Smooth muscle cell (in vitro differentiated cells): ENCODE data around the gene TNNT2. TPM values are rescaled to one million over a fixed set of nuclear protein-coding genes. Genes with fewer than 3 reads are reported as not detected.

Experiments
- DNase-seq: peaks from one replicate; lab custom pipeline; 2025; ENCODE audit not compliant: unreplicated experiment; lab: John Stamatoyannopoulos, UW
- H2AFZ ChIP-seq: fragments of 200-600 bp; sonication (generic); 2 replicates; pipeline ENCODE4 v1.6.0; 2016; ENCODE audit warnings: antibody characterized with exemption, low read depth, mild to moderate bottlenecking
- H3F3A ChIP-seq: fragments of 200-600 bp; sonication (generic); 2 replicates; pipeline ENCODE4 v1.6.0; 2017; ENCODE audit warnings: antibody characterized with exemption, low read depth
- H3K27ac ChIP-seq: fragments of 200-600 bp; sonication (generic); 2 replicates; pipeline ENCODE4 v1.5.1; 2016; ENCODE audit warnings: low read depth, mild to moderate bottlenecking
- H3K27me3 ChIP-seq: fragments of 200-600 bp; sonication (generic); 2 replicates; pipeline ENCODE4 v1.6.1; 2016; ENCODE audit warnings: low read depth, mild to moderate bottlenecking
- H3K36me3 ChIP-seq: fragments of 200-600 bp; sonication (generic); 2 replicates; pipeline ENCODE4 v1.5.1; 2016; ENCODE audit warnings: low read depth
- H3K4me1 ChIP-seq: fragments of 200-600 bp; sonication (generic); 2 replicates; pipeline ENCODE4 v1.5.1; 2016; ENCODE audit warnings: low read depth
- H3K4me2 ChIP-seq: fragments of 200-600 bp; sonication (generic); 2 replicates; pipeline ENCODE4 v1.6.0; 2016; ENCODE audit warnings: mild to moderate bottlenecking
- H3K4me3 ChIP-seq: fragments of 200-600 bp; sonication (generic); 2 replicates; pipeline ENCODE4 v1.5.1; 2016; ENCODE audit warnings: mild to moderate bottlenecking
- H3K79me2 ChIP-seq: fragments of 200-600 bp; sonication (generic); 2 replicates; pipeline ENCODE4 v1.6.0; 2016; ENCODE audit warnings: low read depth, mild to moderate bottlenecking
- H3K9ac ChIP-seq: fragments of 200-600 bp; sonication (generic); 2 replicates; pipeline ENCODE4 v1.6.0; 2016; ENCODE audit warnings: low read depth
- H3K9me3 ChIP-seq: fragments of 200-600 bp; sonication (generic); replicated peaks from 2 replicates; pipeline ENCODE4 v1.5.1; 2016; ENCODE audit warnings: low read depth
- H4K20me1 ChIP-seq: fragments of 200-600 bp; sonication (generic); 2 replicates; pipeline ENCODE4 v1.6.0; 2016; ENCODE audit warnings: low read depth
- CTCF ChIP-seq: fragments of 200-600 bp; sonication (generic); IDR thresholded peaks from 2 replicates; pipeline ENCODE4 v1.5.1; 2017; ENCODE audit warnings: borderline replicate concordance, mild to moderate bottlenecking, antibody characterized with exemption; ENCODE audit not compliant: insufficient read depth, poor library complexity, severe bottlenecking
- WGBS: methylation state at CpG from one replicate; pipeline ENCODE4 v1.1.7; 2016; ENCODE audit warnings: low lambda C conversion rate; 5-methylcytosine and 5-hydroxymethylcytosine counted together
- polyA plus RNA-seq: library from polyadenylated mRNA; unstranded; fragments of >200 nt; fragmentation: Nextera tagmentation; extraction: Ambion mirVana; gene quantifications from 2 replicates; pipeline ENCODE4 v1.2.1, GENCODE V29; 2016
- total RNA-seq: library from RNA; depleted of rRNA; stranded (reverse); fragments of >200 nt; gene quantifications from 2 replicates; pipeline ENCODE4 v1.2.3, GENCODE V29; 2014

TNNT2 gene
- total and polyA plus RNA-seq, 2 experiments from 2014 or later: 4.4 to 6.5 TPM

GRCh38 chr1:201357636-201358348 lies 19.7 kb downstream of the TNNT2 start:
- Histone ChIP-seq H3K27ac (no peak overlapping the region), H3K4me1 (no peaks in the 10 kb centered on the region), H3K9me3 (no peaks in the 10 kb centered on the region), H3K4me2 (no peak overlapping the region), H3F3A (no peaks in the 10 kb centered on the region), H4K20me1 (no peaks in the 10 kb centered on the region), H3K27me3 (no peaks in the 10 kb centered on the region), H3K9ac (no peak overlapping the region), H2AFZ (no peak overlapping the region), H3K36me3 (no peaks in the 10 kb centered on the region), H3K4me3 (no peak overlapping the region), H3K79me2 (no peaks in the 10 kb centered on the region)
- TF ChIP-seq CTCF: no peak
- no peak for DNase-seq
- 90% methylated on average over 8 of the region's 10 CpGs for WGBS

GRCh38 chr1:201357211-201357610 lies 20.3 kb downstream of the TNNT2 start:
- WGBS: 95% methylated on average over 8 of the region's 8 CpGs
- TF ChIP-seq CTCF: no peak
- no peaks in the 10 kb centered on the region for H3K4me1 ChIP-seq
- H3K79me2 ChIP-seq: no peaks in the 10 kb centered on the region
- no peak overlapping the region for H3K9ac ChIP-seq
- no peak overlapping the region for H3K4me3 ChIP-seq
- H4K20me1 ChIP-seq: no peaks in the 10 kb centered on the region
- DNase-seq: no peak
- H3K9me3 ChIP-seq: no peaks in the 10 kb centered on the region
- H3F3A ChIP-seq: no peaks in the 10 kb centered on the region
- H3K27ac ChIP-seq: no peak overlapping the region
- H3K27me3 ChIP-seq: no peaks in the 10 kb centered on the region
- H2AFZ ChIP-seq: no peak overlapping the region
- no peaks in the 10 kb centered on the region for H3K36me3 ChIP-seq
- H3K4me2 ChIP-seq: no peak overlapping the region

DNA sequence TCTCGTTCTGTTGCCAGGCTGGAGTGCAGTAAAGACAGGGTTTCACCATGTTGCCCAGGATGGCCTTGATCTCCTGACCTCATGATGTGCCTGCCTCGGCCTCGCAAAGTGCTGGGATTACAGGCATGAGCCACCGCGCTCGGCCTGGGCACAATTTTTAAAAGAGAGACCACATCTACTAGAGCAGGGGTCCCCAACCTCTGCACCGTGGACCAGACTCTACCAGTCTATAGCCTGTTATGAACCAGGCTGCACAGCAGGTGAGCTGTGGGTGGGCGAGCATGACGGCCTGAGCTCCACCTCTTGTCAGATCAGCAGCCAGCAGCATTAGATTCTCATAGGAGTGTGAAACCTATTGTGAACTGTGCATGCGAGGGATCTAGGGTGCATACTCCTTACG lies 20.8 kb downstream of the TNNT2 start:
- no peaks in the 10 kb centered on the region for H3K9me3 ChIP-seq
- H3F3A ChIP-seq: no peaks in the 10 kb centered on the region
- H3K4me1 ChIP-seq: no peaks in the 10 kb centered on the region
- no peaks in the 10 kb centered on the region for H3K79me2 ChIP-seq
- H3K4me2 ChIP-seq: no peak overlapping the region
- no peaks in the 10 kb centered on the region for H4K20me1 ChIP-seq
- no peak overlapping the region for H3K27ac ChIP-seq
- TF ChIP-seq CTCF: no peak
- 92% methylated on average over 11 of the region's 11 CpGs for WGBS
- no peak overlapping the region for H3K4me3 ChIP-seq
- DNase-seq: no peak
- no peaks in the 10 kb centered on the region for H3K27me3 ChIP-seq
- H3K9ac ChIP-seq: no peak overlapping the region
- no peaks in the 10 kb centered on the region for H3K36me3 ChIP-seq
- no peak overlapping the region for H2AFZ ChIP-seq

GRCh38 chr1:201356236-201356635 lies 21.2 kb downstream of the TNNT2 start:
- Histone ChIP-seq H3K27me3 (no peaks in the 10 kb centered on the region), H3K9ac (no peak overlapping the region), H2AFZ (no peak overlapping the region), H3K9me3 (no peaks in the 10 kb centered on the region), H3F3A (no peaks in the 10 kb centered on the region), H3K4me3 (no peak overlapping the region), H3K27ac (no peak overlapping the region), H4K20me1 (no peaks in the 10 kb centered on the region), H3K36me3 (no peaks in the 10 kb centered on the region), H3K79me2 (no peaks in the 10 kb centered on the region), H3K4me2 (no peak overlapping the region), H3K4me1 (no peaks in the 10 kb centered on the region)
- no peak for DNase-seq
- no peak for TF ChIP-seq CTCF
- 97% methylated on average over 5 of the region's 5 CpGs for WGBS
